Measurements from ENCODE around the gene BMP10. TPM values are rescaled to one million over a fixed set of nuclear protein-coding genes. Genes with fewer than 3 reads are reported as not detected.

BMP10 gene
- total RNA-seq, 4 donors from 2014 or later = not detected

DNA sequence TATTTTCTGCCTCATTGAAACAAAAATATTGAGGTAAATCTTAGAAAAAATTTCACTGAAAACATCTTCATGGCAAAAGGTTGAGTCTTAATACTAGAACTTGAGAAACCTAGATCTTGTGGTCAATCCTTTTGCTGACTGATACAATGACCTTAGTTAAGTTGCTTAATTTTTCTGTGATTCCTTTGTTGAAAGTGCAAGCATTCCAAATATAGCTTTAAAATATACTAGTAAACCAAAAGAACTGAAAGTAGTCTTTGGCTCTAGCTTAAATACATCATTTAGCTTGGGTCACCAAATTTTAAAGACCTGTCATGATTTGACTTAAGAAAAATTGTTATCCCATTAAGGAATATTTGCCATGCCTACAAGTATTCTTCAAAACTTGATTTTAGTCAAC lies 16.7 kb downstream of the BMP10 start:
- ATAC-seq (ENCODE audit: low FRiP score) = no peak
- TF ChIP-seq, protein P1, sequence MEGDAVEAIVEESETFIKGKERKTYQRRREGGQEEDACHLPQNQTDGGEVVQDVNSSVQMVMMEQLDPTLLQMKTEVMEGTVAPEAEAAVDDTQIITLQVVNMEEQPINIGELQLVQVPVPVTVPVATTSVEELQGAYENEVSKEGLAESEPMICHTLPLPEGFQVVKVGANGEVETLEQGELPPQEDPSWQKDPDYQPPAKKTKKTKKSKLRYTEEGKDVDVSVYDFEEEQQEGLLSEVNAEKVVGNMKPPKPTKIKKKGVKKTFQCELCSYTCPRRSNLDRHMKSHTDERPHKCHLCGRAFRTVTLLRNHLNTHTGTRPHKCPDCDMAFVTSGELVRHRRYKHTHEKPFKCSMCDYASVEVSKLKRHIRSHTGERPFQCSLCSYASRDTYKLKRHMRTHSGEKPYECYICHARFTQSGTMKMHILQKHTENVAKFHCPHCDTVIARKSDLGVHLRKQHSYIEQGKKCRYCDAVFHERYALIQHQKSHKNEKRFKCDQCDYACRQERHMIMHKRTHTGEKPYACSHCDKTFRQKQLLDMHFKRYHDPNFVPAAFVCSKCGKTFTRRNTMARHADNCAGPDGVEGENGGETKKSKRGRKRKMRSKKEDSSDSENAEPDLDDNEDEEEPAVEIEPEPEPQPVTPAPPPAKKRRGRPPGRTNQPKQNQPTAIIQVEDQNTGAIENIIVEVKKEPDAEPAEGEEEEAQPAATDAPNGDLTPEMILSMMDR (IDR thresholded peaks at IDR 0.05) = no peak

DNA sequence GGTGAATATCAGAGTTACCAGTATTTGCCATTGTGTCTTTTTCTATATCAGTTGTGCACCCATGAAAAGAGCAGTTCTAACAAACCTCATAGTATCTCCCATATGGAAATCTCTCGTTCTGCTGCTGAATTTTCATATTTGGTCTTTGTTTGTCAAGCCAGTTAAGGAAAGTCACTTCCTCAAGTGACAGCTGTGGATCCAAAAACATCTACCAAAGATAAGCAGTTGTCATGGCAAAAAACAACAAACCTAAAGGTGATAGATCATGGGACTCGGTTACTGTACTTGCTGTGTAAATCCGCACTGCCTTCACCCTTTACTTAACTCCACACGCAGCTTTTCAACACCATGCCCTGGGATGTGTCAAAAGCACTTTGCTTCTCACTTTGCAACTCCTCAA lies 17.3 kb downstream of the BMP10 start:
- DNase-seq (ENCODE audit: low spot score) (no peak), ATAC-seq (ENCODE audit: low FRiP score) (no peak)
- TF ChIP-seq, protein P1 (IDR thresholded peaks at IDR 0.05) = no peak

More for the DNA sequence above, 16.7 kb downstream of the BMP10 start:
- no peak for DNase-seq (ENCODE audit: low spot score)

DNA sequence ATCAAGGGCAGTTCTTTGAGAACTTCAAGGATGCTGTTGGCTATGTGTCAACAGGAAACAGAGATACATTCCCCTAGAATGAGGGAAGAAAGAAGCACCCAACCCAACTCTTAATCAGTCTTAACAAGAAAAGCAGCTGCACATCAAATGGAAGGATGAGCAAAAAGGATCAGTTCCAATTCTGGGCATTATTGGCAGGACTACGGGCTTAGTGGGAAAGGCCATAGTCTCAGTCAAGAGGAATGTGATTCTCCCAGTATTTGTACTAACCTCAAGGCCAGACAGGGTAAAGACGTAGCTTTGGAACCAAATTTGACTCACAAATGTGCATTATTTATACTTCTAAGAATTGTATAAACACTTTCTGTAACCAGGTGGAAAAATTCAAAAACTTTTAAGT lies 18.2 kb downstream of the BMP10 start:
- no peak for DNase-seq (ENCODE audit: low spot score)
- TF ChIP-seq, protein P1 (IDR thresholded peaks at IDR 0.05) = no peak
- ATAC-seq (ENCODE audit: low FRiP score) = no peak

DNA sequence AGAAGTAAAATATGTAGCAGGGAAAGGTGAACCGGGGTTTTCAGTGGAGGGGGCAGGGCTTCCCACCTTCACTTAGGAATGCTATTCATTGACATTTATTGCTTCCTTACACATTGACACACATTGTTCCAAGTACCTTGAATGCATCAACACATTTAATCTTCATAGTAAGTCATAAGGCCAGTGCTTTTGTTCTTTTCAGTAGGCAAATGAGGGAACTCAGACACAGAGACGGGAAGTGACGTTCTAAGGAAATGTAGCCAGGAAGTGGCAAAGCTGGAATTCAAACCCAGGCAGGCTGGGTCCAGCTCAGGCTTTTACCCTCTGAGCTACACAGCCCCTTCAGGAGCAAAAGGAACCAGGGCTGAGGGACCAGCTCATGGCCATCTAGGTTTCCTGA lies 20.7 kb downstream of the BMP10 start:
- DNase-seq (ENCODE audit: low spot score) (no peak), ATAC-seq (ENCODE audit: low FRiP score) (no peak)
- TF ChIP-seq, protein P1 (IDR thresholded peaks at IDR 0.05) = no peak

DNA sequence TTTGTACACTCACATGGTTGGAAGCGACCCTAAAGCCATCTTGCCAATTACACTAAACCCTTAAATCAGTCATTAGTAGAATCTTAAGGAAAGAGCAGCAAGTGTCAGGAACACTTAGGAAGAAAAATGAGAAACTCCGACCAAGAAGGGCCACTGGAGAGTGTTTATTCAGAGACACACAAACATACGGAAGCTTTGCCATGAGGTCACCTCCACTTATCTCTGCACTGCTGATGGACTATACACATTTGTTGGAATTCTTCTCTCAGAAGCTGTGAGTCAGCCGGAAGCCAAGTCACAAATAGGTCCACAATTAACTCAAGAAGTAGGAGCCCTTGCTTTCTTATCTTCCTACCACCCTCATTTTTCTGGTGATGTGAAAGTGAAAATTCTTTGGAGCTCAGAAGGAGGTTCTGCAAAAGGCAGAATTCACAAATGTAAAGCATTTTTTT lies 21.6 kb downstream of the BMP10 start:
- no peak for DNase-seq (ENCODE audit: low spot score)
- no peak for ATAC-seq (ENCODE audit: low FRiP score)
- TF ChIP-seq, protein P1 (IDR thresholded peaks at IDR 0.05) = no peak

DNA sequence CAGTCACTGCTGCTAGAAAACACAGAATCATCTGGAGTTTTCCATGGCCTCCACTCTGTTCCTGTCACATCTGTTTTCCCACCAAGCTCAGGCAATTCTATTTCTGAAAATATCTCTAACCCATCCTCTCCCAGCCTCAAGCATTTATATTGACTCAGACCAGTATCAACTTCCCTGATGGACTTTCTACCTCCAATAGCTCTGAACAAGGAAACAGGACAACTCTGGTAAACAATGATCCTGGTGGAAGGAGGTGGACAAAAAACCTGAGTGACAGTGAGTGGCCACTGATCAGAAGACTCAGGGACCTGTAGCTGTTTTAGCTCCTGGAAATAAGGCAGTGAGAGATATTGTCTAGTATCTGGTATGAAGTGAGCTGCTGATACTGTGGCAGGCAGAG lies 23.4 kb downstream of the BMP10 start:
- TF ChIP-seq, protein P1 (IDR thresholded peaks at IDR 0.05) = no peak
- ATAC-seq (ENCODE audit: low FRiP score) = no peak

DNA sequence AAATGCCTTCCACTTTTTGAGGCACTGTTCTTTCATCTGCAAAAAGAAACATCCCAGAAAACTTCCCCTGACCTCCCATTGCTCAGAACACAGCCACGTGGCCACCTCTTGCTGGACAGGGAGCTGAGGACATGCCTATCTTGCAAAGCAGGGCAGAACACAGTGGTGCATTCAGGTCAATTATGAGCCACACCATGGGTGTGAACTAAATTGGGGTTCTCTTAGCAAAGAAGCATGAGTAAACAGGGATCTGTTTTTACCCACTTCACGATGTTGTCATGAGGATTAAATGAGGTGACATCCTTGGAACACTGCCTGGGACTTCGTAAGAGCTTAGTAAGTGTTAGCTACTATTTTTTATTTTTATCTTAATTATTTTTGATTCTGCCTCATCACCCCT lies 25.1 kb downstream of the BMP10 start:
- TF ChIP-seq, protein P1 (IDR thresholded peaks at IDR 0.05) = no peak

More for the DNA sequence above, 23.4 kb downstream of the BMP10 start:
- no peak for DNase-seq (ENCODE audit: low spot score)

More for the DNA sequence above, 25.1 kb downstream of the BMP10 start:
- DNase-seq (ENCODE audit: low spot score) (no peak), ATAC-seq (ENCODE audit: low FRiP score) (no peak)

Measured in omental fat pad (tissue), 4 donors.